ENCODE measurements around the gene FOXA3.
"Not testable (repeated sequence)": the region's sequence is repeated elsewhere in the genome, so short reads cannot be mapped to it uniquely, and the experiment has no call there.

FOXA3 gene

GRCh38 chr19:45895519-45895972 lies 31.4 kb downstream of the FOXA3 start:
- DNase-seq (ENCODE audit: low read depth) = no peak

DNA sequence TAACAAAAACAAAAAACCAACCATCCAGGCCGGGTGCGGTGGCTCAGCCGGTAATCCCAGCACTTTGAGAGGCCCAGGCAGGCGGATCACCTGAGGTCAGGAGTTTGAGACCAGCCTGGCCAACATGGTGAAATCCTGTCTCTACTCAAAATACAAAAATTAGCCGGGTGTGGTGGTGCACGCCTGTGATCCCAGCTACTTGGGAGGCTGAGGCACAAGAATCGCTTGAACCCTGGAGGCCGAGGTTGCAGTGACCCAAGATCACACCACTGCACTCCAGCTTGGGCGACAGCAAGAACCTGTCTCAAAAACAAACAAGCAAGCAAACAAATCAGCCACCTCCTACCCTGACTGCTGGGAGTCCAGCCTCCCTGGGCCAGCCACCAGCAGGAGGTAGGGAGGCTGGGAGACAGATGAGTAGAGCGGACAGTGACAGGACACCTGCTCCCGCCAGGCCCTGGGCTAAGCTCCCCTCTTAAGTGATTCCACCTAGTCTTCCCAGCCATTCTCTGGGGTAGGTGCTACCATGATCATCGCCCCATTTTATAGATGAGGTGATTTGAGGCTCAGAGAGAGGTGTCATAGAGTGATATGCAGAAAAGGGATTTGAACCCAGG lies 32.0 kb downstream of the FOXA3 start:
- not testable (repeated sequence) for DNase-seq (ENCODE audit: low read depth)

DNA sequence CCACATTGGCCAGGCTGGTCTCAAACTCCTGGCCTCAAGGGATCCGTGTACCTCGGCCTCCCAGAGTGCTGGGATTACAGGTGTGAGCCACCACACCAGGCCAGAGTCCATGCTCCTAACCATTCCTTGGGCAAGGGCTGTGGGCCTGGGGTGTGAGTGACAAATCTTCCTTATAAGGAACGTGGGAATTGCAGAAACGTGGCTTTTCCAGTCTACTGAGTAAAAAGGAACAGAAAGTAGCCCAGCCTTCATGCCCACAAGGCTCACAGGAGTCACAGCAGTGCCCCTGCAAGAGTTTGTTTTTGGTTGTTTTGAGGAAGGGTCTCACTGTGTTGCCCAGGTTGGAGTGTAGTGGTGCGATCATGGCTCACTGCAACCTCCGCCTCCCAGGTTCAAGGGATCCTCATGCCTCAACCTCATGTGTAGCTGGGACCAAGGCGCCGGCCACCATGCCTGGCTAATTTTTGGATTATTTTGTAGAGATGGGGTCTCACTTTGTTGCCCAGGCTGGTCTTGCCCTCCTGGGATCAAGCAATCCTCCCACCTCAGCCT lies 33.2 kb downstream of the FOXA3 start:
- DNase-seq (ENCODE audit: low read depth) = no peak

GRCh38 chr19:45899253-45899652 lies 35.1 kb downstream of the FOXA3 start:
- DNase-seq (ENCODE audit: low read depth) = no peak

- DNase-seq (ENCODE audit: low read depth) = no peak
Observed at GRCh38 chr19:45899919-45900589, 35.9 kb downstream of the FOXA3 start.

DNA sequence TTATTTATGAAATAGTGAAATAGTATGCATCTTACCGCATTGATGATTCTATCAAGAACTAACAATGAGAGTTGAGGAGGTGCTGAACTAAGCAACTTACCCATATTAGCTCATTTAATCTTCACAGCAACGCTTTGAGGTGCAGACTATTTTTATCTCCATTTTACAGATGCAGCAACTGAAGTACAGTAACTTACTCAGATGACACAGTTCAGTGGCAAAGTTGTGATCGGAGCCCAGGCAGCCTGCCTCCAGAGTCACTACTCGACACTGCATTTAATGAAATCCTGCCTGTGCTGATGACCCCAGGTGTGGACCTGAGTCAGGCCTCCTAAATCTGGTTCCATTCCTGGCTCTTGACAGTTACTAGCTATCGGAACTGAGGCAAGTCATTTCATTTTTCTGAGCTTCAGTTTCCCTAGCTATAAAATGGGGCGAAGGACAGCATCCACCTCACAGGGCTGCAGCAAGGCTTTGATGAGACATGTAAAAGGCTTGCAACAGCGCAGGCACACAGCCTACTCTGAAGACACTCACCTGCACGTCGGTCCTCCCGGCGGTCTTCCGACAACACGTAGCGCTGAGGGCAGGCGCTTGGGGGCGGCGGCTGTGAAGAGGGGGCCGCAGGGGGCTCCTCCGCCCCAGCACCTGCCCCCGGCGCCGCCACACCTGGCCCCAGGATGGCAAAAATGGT lies 36.8 kb downstream of the FOXA3 start:
- DNase-seq (ENCODE audit: low read depth) = no peak

GRCh38 chr19:45901432-45901911 lies 37.3 kb downstream of the FOXA3 start:
- DNase-seq (ENCODE audit: low read depth) = no peak

DNA sequence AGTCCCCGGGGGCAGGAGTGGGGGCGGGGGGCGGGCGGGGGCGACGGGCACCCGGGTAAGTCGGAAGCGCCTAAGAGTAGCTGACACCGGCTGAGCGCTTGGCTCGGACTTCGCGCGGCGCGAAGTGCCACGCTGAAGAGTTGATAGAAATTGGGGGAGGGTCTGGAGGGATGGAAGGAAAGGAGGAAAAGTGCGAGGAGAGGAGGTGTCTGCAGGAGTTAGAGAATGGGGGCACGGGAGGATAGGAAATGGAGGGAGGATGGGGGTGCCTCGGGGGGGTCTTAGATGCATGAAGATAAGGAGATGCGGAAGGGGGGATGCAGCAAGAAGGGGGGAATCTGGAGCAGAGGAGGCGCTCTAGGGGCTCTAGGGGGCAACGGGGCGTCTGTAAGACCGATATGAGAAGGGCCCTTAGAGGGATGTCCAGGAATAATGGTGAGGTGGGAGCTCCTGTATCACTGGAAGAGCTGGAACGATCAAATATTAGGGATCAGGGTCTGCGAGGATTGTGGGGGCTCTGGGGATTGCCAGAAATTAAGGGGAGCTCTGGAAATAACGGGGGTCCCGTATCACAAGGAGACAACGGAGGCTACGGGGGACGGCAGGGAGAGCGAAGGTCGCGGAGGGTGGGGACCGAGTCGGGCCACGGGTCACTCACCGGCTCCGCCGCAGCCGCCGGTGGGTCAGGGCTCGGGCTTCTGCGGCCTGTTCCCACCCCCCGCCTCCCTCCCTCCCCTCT lies 38.0 kb downstream of the FOXA3 start, which contains the start of gene MYPOP:
MYPOP (minus strand) TSS at position 702 of the 739 bp plus-strand sequence. CDS start 840 bp downstream, outside the sequence.
- DNase-seq (ENCODE audit: low read depth) = no peak

GRCh38 chr19:45902651-45903625 lies 38.8 kb downstream of the FOXA3 start:
- peak; percentile 100 for DNase-seq (ENCODE audit: low read depth)

GRCh38 chr19:45905011-45905410 lies 40.9 kb downstream of the FOXA3 start:
- DNase-seq (ENCODE audit: low read depth) = no peak

DNA sequence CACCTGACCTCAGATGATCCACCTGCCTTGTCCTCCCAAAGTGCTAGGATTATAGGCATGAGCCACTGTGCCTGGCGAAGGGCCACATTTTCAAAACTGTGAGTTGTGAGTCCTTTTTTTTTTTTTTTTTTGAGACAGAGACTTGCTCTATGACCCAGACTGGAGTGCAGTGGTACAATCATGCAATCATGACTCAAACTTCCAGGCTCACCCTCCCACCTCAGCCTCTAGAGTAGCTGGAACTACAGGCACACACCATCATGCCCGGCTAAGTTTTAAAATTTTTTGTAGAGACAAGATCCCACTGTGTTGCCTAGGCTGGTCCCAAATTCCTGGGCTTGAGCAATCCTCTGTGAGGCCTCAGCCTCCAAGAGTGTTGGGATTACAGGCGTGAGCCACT lies 42.1 kb downstream of the FOXA3 start:
- no peak for DNase-seq (ENCODE audit: low read depth)

GRCh38 chr19:45908956-45909355 lies 44.8 kb downstream of the FOXA3 start:
- DNase-seq (ENCODE audit: low read depth) = no peak

GRCh38 chr19:45911291-45911690 lies 47.2 kb downstream of the FOXA3 start:
- no peak for DNase-seq (ENCODE audit: low read depth)

DNA sequence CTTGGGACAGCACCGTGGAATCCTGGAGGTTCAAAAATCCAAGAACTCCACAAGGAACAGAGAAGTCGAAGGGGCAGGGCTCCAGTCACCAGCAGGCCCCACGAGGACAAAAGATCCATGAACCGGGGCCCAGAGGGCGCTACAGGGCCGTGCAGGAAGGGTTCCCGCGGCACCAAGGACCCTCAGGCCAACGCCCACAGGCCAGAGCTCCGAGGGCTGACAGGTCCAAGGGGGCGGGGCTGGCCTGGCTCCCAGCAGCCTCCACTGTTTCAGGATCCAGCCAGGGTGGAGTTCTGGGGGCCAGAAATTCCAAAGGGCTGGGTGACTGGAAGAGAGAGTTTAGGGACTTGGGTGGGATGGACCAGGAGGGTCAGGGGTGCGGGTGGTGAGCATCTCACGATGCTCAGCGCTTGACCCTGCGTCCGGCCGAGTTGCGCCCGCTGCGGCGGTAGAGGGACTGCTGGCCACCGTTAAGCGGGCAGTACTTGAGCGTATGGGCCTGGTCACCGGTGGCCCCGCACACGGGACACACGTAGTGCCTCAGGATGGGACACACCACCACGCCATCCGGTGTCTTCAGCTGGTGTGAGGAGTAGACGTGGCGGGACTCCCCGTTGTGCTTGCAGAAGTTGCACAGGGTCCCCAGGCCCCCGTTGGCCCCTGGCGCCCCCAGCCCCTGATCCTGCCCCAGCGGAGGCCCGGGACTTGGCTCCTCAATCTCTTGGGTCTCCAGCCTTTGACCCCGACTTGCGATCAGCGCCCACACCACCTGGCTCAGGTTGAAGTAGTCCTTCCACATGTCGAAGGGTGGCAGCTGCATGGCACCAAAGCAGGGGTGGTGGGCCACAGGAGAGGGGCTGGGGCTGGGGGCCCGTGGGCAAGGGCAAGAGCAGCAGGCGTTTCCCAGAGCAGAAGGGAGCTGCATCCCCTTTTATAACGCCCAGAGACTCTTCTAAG lies 50.0 kb downstream of the FOXA3 start, which contains the start of gene NANOS2:
NANOS2 (minus strand) TSS at position 905 of the 957 bp plus-strand sequence; CDS start at position 820, 85 bp downstream.
- no peak for DNase-seq (ENCODE audit: low read depth)

- DNase-seq (ENCODE audit: low read depth) = no peak
Observed at GRCh38 chr19:45917421-45918091, 53.4 kb downstream of the FOXA3 start.

GRCh38 chr19:45918721-45919120 lies 54.6 kb downstream of the FOXA3 start:
- no peak for DNase-seq (ENCODE audit: low read depth)

- no peak for DNase-seq (ENCODE audit: low read depth)
Observed at GRCh38 chr19:45919678-45920077, 55.6 kb downstream of the FOXA3 start.

DNA sequence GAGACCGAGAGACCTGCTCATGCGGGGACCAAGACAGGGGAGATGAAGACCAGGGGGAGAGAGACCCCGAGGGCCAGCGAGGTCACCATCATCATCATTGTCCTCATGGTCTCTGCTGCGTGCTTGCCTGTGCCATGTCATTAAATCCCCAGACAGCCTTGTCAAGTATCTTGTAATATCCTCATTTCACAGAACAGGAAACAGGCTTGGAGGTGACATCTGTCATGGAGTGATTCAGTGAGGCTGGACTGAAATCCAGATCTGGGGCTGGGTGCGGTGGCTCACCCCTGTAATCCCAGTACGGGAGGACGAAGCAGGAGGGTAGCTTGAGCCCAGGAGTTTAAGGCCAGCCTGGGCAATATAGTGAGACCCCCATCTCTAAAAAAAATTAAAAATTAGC lies 56.3 kb downstream of the FOXA3 start:
- no peak for DNase-seq (ENCODE audit: low read depth)

DNA sequence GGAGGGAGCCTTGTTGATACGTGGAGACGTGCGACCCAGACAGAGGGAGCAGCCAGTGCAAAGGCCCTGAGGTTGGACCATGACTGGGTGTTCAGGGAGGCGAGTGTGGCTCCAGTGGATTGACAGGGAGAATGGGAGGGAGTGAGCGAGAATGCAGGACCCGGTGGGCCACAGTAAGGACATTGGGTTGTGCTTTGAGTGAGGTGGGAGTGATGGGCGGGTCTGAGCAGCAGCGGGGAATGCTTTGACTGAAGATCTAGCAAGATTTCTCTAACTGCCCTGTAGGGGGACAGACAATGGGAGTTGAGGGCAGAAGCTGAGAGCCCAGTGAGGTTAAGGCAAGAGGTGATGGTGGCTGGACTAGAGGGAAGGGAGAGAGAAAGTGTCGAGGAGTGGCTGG lies 58.2 kb downstream of the FOXA3 start:
- no peak for DNase-seq (ENCODE audit: low read depth)

Measured in activated T-cell treated with anti-CD3 and anti-CD28 coated beads for 24 hours (primary cell).